GM12874 (cell line): ENCODE measurements around the gene ZNF621.

Experiments
- CTCF ChIP-seq: IDR thresholded peaks from 2 replicates; pipeline ENCODE4 v1.5.1; 2011; ENCODE audit warnings: low read depth, mild to moderate bottlenecking, control low read depth, low read length, moderate library complexity; ENCODE audit not compliant: insufficient read depth

Gene ZNF621

GRCh38 chr3:40588406-40588805, 63.6 kb downstream of the ZNF621 start:
- TF ChIP-seq CTCF = 0 out of 2 replicates have a peak, but pooled peaks have one; percentile 9
